Esophagus squamous epithelium (tissue), 4 donors: ENCODE results near the gene IFT74.

Source experiments
- POLR2A ChIP-seq, 4 donors: fragments of 450-650 bp; IDR thresholded peaks; one replicate each; pipeline ENCODE4 v1.6.1; 2017; ENCODE audit warnings: antibody characterized with exemption in 4 of 4, mild to moderate bottlenecking in 4 of 4, moderate library complexity in 3 of 4
- TF ChIP-seq, protein P1 (sequence below), 6 experiments: fragments of 450-650 bp in 4 of 6; fragments of 200-600 bp in 2 of 6; sonication (generic) in 2 of 6; IDR thresholded peaks; one replicate each; pipeline ENCODE4 v1.5.1; 2016 to 2019; ENCODE audit warnings: antibody characterized with exemption in 6 of 6, mild to moderate bottlenecking in 4 of 6, moderate library complexity in 4 of 6

DNA sequence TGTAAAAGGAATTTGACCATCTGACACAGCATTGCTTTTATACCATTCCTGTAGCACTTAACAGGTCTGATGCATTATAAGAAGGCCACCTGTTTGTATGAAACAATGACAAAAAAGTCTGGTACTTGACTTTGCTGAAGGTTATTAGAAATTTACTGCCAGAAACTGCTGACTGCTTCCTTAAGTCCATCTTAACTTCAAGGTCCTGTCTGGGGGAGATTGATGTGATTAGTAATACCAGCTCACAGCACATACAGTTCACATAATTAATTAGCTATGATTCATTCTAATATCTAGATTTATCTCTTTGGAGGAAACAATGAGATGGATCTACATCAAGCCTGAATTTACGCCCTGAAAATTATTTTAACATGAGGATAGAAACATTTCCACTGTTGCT is 103.2 kb downstream of the IFT74 start:
- no peak for TF ChIP-seq POLR2A (IDR thresholded peaks at IDR 0.05)
- TF ChIP-seq, protein P1, sequence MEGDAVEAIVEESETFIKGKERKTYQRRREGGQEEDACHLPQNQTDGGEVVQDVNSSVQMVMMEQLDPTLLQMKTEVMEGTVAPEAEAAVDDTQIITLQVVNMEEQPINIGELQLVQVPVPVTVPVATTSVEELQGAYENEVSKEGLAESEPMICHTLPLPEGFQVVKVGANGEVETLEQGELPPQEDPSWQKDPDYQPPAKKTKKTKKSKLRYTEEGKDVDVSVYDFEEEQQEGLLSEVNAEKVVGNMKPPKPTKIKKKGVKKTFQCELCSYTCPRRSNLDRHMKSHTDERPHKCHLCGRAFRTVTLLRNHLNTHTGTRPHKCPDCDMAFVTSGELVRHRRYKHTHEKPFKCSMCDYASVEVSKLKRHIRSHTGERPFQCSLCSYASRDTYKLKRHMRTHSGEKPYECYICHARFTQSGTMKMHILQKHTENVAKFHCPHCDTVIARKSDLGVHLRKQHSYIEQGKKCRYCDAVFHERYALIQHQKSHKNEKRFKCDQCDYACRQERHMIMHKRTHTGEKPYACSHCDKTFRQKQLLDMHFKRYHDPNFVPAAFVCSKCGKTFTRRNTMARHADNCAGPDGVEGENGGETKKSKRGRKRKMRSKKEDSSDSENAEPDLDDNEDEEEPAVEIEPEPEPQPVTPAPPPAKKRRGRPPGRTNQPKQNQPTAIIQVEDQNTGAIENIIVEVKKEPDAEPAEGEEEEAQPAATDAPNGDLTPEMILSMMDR (IDR thresholded peaks at IDR 0.05): no peak
